Left lung (tissue), 10 donors: ENCODE data around the gene NFAT5. TPM values are rescaled to one million over a fixed set of nuclear protein-coding genes. Genes with fewer than 3 reads are reported as not detected.

Source experiments
- ATAC-seq: fragments of 200-7000 bp; cut with Tn5 transposase; one replicate; pipeline ENCODE4 v1.9.1; 2020; ENCODE audit warnings: moderate library complexity
- DNase-seq, 4 donors: peaks; one replicate each; pipeline ENCODE4 v3.0.0-alpha.2; 2013 to 2020
- H3K27ac ChIP-seq, 2 donors: fragments of 200-600 bp; sonication (generic) in 1 of 2; one replicate each; pipeline versions ENCODE4 v1.5.0 to v1.8.0; 2020 to 2021
- H3K27me3 ChIP-seq, 2 donors: fragments of 200-600 bp; sonication (generic) in 1 of 2; one replicate each; pipeline versions ENCODE4 v1.5.0 to v1.8.0; 2020 to 2021
- H3K36me3 ChIP-seq, 2 donors: fragments of 200-600 bp; sonication (generic) in 1 of 2; one replicate each; pipeline versions ENCODE4 v1.5.0 to v1.8.0; 2020 to 2021
- H3K4me1 ChIP-seq, 2 donors: fragments of 200-600 bp; one replicate each; pipeline ENCODE4 v1.8.0; 2021
- H3K4me3 ChIP-seq, 2 donors: fragments of 200-600 bp; sonication (generic) in 1 of 2; one replicate each; pipeline versions ENCODE4 v1.5.0 to v1.8.0; 2020 to 2021; ENCODE audit warnings: mild to moderate bottlenecking in 1 of 2
- H3K9me3 ChIP-seq, 2 donors: fragments of 200-600 bp; sonication (generic) in 1 of 2; one replicate each; pipeline versions ENCODE4 v1.5.0 to v1.8.0; 2020 to 2021
- CTCF ChIP-seq, 2 donors: fragments of 200-600 bp; sonication (generic) in 1 of 2; IDR thresholded peaks; one replicate each; pipeline versions ENCODE4 v1.5.0 to v1.8.0; 2021; ENCODE audit warnings: antibody characterized with exemption in 2 of 2
- intact Hi-C, 2 donors: fragments of 100-400 bp; cut with DNase I; formaldehyde crosslinking; loops; one replicate each; pipeline versions ENCODE4 v1.11.2 to v1.14.2; 2022
- polyA plus RNA-seq, 6 donors: library from polyadenylated mRNA; unstranded; fragments of 120-200 nt; gene quantifications; one replicate each; pipeline ENCODE4 v1.2.1, GENCODE V29; 2013; ENCODE audit not compliant: insufficient read length in 6 of 6
- total RNA-seq, 2 donors: library from RNA; stranded (reverse); fragmentation: NEBNext Ultra II Directional; extraction: Animal tissue kit (Norgen Biotek cat#: 25700); gene quantifications; one replicate each; pipeline ENCODE4 v1.2.1, GENCODE V29; 2021
- donor health status: DM: no; HTN: yes; CAD: no.
- donor health status: DM: no; HTN: no; CAD: no.

Gene NFAT5
- total and polyA plus RNA-seq, 8 donors = 44.8 to 66.0 (median 57.9) TPM

GRCh38 chr16:69599731-69600130 lies 34.0 kb downstream of the NFAT5 start:
- intact Hi-C loops = no loop called here
- no peak for TF ChIP-seq CTCF (IDR thresholded peaks at IDR 0.05)

GRCh38 chr16:69600202-69600601 lies 34.4 kb downstream of the NFAT5 start:
- Histone ChIP-seq H3K4me1 (peaks cover 0 to 32% of the 10 kb centered on the region in 2 donors), H3K27me3 (no peaks in the 10 kb centered on the region), H3K36me3 (no peaks in the 10 kb centered on the region), H3K9me3 (no peaks in the 10 kb centered on the region), H3K27ac (no peak overlapping the region), H3K4me3 (no peak overlapping the region)
- DNase-seq (no peak), ATAC-seq (peak; percentile 26)
- intact Hi-C loops = no loop called here
- no peak for TF ChIP-seq CTCF (IDR thresholded peaks at IDR 0.05)

More at GRCh38 chr16:69599731-69600130, 34.0 kb downstream of the NFAT5 start:
- Histone ChIP-seq H3K36me3 (no peaks in the 10 kb centered on the region), H3K4me3 (no peak overlapping the region), H3K27me3 (no peaks in the 10 kb centered on the region), H3K27ac (peak overlapping the region in 1 of 2 donors; percentile 2), H3K4me1 (peaks cover 0 to 37% of the 10 kb centered on the region in 2 donors), H3K9me3 (no peaks in the 10 kb centered on the region)
- DNase-seq = no peak
- no peak for ATAC-seq

DNA sequence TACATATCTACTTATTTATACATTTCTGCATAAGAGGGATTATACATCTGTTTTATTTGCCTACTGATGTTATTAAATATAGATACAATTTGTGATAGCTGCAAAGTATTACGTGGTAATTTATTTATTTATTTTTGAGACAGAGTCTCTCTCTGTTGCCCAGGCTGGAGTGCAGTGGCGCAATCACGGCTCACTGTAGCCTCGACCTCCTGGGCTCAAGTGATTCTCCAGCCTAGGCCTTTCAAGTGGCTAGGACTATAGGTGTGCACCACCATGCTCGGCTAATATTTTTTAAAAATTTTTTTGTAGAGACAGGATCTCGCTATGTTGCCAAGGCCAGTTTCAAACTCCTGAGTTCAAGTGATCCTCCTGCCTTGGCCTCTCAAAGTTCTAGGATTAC lies 35.5 kb downstream of the NFAT5 start:
- no peaks in the 10 kb centered on the region for H3K36me3 ChIP-seq
- H3K9me3 ChIP-seq = no peaks in the 10 kb centered on the region
- H3K4me1 ChIP-seq = peaks cover 0 to 24% of the 10 kb centered on the region in 2 donors
- no peak overlapping the region for H3K27ac ChIP-seq
- intact Hi-C loops = no loop called here
- ATAC-seq = peak; percentile 66
- H3K27me3 ChIP-seq = no peaks in the 10 kb centered on the region
- DNase-seq = no peak
- no peak overlapping the region for H3K4me3 ChIP-seq
- TF ChIP-seq CTCF (IDR thresholded peaks at IDR 0.05) = no peak

DNA sequence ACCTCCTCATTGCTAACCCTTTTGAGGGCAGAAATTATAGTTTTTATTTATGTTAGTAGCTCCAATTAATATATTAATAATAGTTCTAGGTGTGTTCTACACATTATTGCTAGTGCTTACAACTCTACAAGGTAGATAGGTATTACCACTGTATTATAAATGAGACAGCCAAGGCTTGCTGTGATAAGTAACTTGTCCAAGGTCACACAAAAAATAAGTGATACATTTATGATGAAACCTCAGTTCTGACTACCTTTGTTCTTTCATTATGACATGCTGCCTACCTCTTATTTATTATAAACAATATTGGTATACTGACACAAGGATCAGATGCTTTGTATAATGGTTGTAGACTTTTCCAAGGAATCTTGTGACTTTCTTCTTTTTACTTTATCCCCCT lies 41.2 kb downstream of the NFAT5 start:
- H3K36me3 ChIP-seq = peaks cover 0 to 6% of the 10 kb centered on the region in 2 donors
- peaks cover 4 to 5% of the 10 kb centered on the region in 2 donors for H3K4me1 ChIP-seq
- no peaks in the 10 kb centered on the region for H3K27me3 ChIP-seq
- no peak overlapping the region for H3K27ac ChIP-seq
- H3K4me3 ChIP-seq = no peak overlapping the region
- no peaks in the 10 kb centered on the region for H3K9me3 ChIP-seq
- intact Hi-C loops = no loop called here
- DNase-seq (no peak), ATAC-seq (no peak)
- TF ChIP-seq CTCF (IDR thresholded peaks at IDR 0.05) = no peak

DNA sequence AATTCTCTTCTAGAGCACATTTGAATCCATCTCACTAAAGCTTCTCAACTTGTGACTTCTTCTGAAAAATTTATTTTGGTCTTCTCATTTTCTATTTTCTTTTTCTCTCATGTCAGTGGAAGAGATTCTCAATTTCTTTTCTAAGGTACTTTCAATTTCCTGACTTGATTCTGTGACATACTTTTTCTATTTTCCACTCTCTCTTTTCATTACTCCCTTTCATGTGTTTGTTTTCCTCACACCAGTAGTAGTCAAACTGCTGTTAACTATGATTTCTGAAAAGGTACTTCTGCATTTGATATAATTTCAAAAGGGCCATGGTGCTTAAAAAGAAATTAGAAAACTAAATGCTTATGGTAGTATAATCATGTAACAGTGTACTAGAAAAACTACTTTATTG lies 41.9 kb downstream of the NFAT5 start:
- no peak overlapping the region for H3K27ac ChIP-seq
- peaks cover 4 to 10% of the 10 kb centered on the region in 2 donors for H3K4me1 ChIP-seq
- no peak for ATAC-seq
- intact Hi-C loops = no loop called here
- H3K36me3 ChIP-seq = peaks cover 0 to 6% of the 10 kb centered on the region in 2 donors
- no peak overlapping the region for H3K4me3 ChIP-seq
- no peaks in the 10 kb centered on the region for H3K27me3 ChIP-seq
- no peak for TF ChIP-seq CTCF (IDR thresholded peaks at IDR 0.05)
- H3K9me3 ChIP-seq = no peaks in the 10 kb centered on the region
- DNase-seq = no peak
